ENCODE measurements around the gene IRGQ.
"Not testable (repeated sequence)": the region's sequence is repeated elsewhere in the genome, so short reads cannot be mapped to it uniquely, and the experiment has no call there.

IRGQ gene

DNA sequence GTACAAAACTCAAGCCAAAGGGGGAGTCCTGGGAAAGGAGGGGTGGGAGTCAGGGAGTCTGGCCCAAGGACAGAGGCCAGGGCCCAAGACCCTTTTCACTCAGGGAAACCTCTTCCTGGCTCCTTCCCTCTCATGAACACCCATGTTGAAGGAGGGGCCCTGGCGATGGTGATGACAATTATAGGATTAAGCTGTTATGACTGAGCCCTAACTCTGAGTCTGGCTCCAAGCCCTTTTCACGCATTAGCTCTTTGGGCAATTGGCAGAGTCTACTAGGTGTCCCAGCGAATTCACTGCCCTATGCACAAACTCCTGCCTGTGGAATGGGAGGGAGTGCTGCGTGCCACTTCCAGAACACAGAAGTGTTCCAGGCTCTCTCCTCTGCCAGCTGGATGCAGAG, 42.3 kb downstream of the IRGQ start:
- no peak overlapping the region for H3K27ac ChIP-seq (ENCODE audit: low read depth, low read length, severe bottlenecking)
- H3K4me3 ChIP-seq (ENCODE audit: extremely low read depth, insufficient read depth, low read length, poor library complexity, severe bottlenecking), result no peak overlapping the region
- 94 to 95% methylated on average over 4 of the region's 4 CpGs for WGBS, 2 experiments (ENCODE audit: insufficient coverage in 2 of 2)
- H3K4me1 ChIP-seq (ENCODE audit: control insufficient read depth, insufficient read depth, low read length, poor library complexity, severe bottlenecking), result no peaks in the 10 kb centered on the region
- peaks cover 76% of the 10 kb centered on the region for H3K36me3 ChIP-seq (ENCODE audit: control insufficient read depth, insufficient read depth, low read length)
- H3K9me3 ChIP-seq (ENCODE audit: control insufficient read depth, low read length), result no peaks in the 10 kb centered on the region

GRCh38 chr19:43552616-43553015, 43.3 kb downstream of the IRGQ start:
- no peaks in the 10 kb centered on the region for H3K9me3 ChIP-seq (ENCODE audit: control insufficient read depth, low read length)
- 100% methylated on average over 1 of the region's 3 CpGs for WGBS, 2 experiments (ENCODE audit: insufficient coverage in 2 of 2)
- H3K4me3 ChIP-seq (ENCODE audit: extremely low read depth, insufficient read depth, low read length, poor library complexity, severe bottlenecking), result no peak overlapping the region
- peaks cover 72% of the 10 kb centered on the region for H3K36me3 ChIP-seq (ENCODE audit: control insufficient read depth, insufficient read depth, low read length)
- H3K27ac ChIP-seq (ENCODE audit: low read depth, low read length, severe bottlenecking), result no peak overlapping the region
- H3K4me1 ChIP-seq (ENCODE audit: control insufficient read depth, insufficient read depth, low read length, poor library complexity, severe bottlenecking), result no peaks in the 10 kb centered on the region

- Histone ChIP-seq H3K4me1 (ENCODE audit: control insufficient read depth, insufficient read depth, low read length, poor library complexity, severe bottlenecking) (no peaks in the 10 kb centered on the region), H3K4me3 (ENCODE audit: extremely low read depth, insufficient read depth, low read length, poor library complexity, severe bottlenecking) (no peak overlapping the region), H3K9me3 (ENCODE audit: control insufficient read depth, low read length) (no peaks in the 10 kb centered on the region), H3K27ac (ENCODE audit: low read depth, low read length, severe bottlenecking) (no peak overlapping the region), H3K36me3 (ENCODE audit: control insufficient read depth, insufficient read depth, low read length) (peaks cover 72% of the 10 kb centered on the region)
- WGBS, 2 experiments (ENCODE audit: insufficient coverage in 2 of 2), result no CpG with 5 or more reads among the region's 3 CpGs
Measured at GRCh38 chr19:43552198-43552450, 43.8 kb downstream of the IRGQ start.

- 87 to 91% methylated on average over 11 to 17 of the region's 23 CpGs for WGBS, 2 experiments (ENCODE audit: insufficient coverage in 2 of 2)
- Histone ChIP-seq H3K9me3 (ENCODE audit: control insufficient read depth, low read length) (no peaks in the 10 kb centered on the region), H3K36me3 (ENCODE audit: control insufficient read depth, insufficient read depth, low read length) (peaks cover 77% of the 10 kb centered on the region), H3K4me1 (ENCODE audit: control insufficient read depth, insufficient read depth, low read length, poor library complexity, severe bottlenecking) (no peaks in the 10 kb centered on the region), H3K27ac (ENCODE audit: low read depth, low read length, severe bottlenecking) (no peak overlapping the region), H3K4me3 (ENCODE audit: extremely low read depth, insufficient read depth, low read length, poor library complexity, severe bottlenecking) (no peak overlapping the region)
Measured at GRCh38 chr19:43551399-43552197, 44.3 kb downstream of the IRGQ start.

GRCh38 chr19:43548706-43549105, 47.2 kb downstream of the IRGQ start:
- Histone ChIP-seq H3K36me3 (ENCODE audit: control insufficient read depth, insufficient read depth, low read length) (peaks cover 80% of the 10 kb centered on the region), H3K27ac (ENCODE audit: low read depth, low read length, severe bottlenecking) (no peak overlapping the region), H3K4me1 (ENCODE audit: control insufficient read depth, insufficient read depth, low read length, poor library complexity, severe bottlenecking) (no peaks in the 10 kb centered on the region), H3K4me3 (ENCODE audit: extremely low read depth, insufficient read depth, low read length, poor library complexity, severe bottlenecking) (no peak overlapping the region), H3K9me3 (ENCODE audit: control insufficient read depth, low read length) (no peaks in the 10 kb centered on the region)
- WGBS, 2 experiments (ENCODE audit: insufficient coverage in 2 of 2), result 83 to 100% methylated on average over 1 of the region's 2 CpGs

- H3K4me3 ChIP-seq (ENCODE audit: extremely low read depth, insufficient read depth, low read length, poor library complexity, severe bottlenecking); H3K4me1 ChIP-seq (ENCODE audit: control insufficient read depth, insufficient read depth, low read length, poor library complexity, severe bottlenecking); H3K9me3 ChIP-seq (ENCODE audit: control insufficient read depth, low read length); H3K27ac ChIP-seq (ENCODE audit: low read depth, low read length, severe bottlenecking): not testable (repeated sequence)
- peaks cover 81% of the 10 kb centered on the region for H3K36me3 ChIP-seq (ENCODE audit: control insufficient read depth, insufficient read depth, low read length)
- WGBS, 2 experiments (ENCODE audit: insufficient coverage in 2 of 2), result no CpG with 5 or more reads among the region's 24 CpGs
Measured at GRCh38 chr19:43547926-43548325, 48.0 kb downstream of the IRGQ start.

GRCh38 chr19:43546581-43546980, 49.4 kb downstream of the IRGQ start:
- Histone ChIP-seq H3K4me3 (ENCODE audit: extremely low read depth, insufficient read depth, low read length, poor library complexity, severe bottlenecking) (no peak overlapping the region), H3K36me3 (ENCODE audit: control insufficient read depth, insufficient read depth, low read length) (peaks cover 78% of the 10 kb centered on the region), H3K4me1 (ENCODE audit: control insufficient read depth, insufficient read depth, low read length, poor library complexity, severe bottlenecking) (no peaks in the 10 kb centered on the region), H3K27ac (ENCODE audit: low read depth, low read length, severe bottlenecking) (no peak overlapping the region), H3K9me3 (ENCODE audit: control insufficient read depth, low read length) (no peaks in the 10 kb centered on the region)
- WGBS, 2 experiments (ENCODE audit: insufficient coverage in 2 of 2), result 92 to 100% methylated on average over 2 of the region's 3 CpGs

- WGBS, 2 experiments (ENCODE audit: insufficient coverage in 2 of 2), result 94 to 100% methylated on average over 1 to 2 of the region's 2 CpGs
- H3K9me3 ChIP-seq (ENCODE audit: control insufficient read depth, low read length), result no peaks in the 10 kb centered on the region
- peaks cover 77% of the 10 kb centered on the region for H3K36me3 ChIP-seq (ENCODE audit: control insufficient read depth, insufficient read depth, low read length)
- no peaks in the 10 kb centered on the region for H3K4me1 ChIP-seq (ENCODE audit: control insufficient read depth, insufficient read depth, low read length, poor library complexity, severe bottlenecking)
- H3K27ac ChIP-seq (ENCODE audit: low read depth, low read length, severe bottlenecking), result no peak overlapping the region
- H3K4me3 ChIP-seq (ENCODE audit: extremely low read depth, insufficient read depth, low read length, poor library complexity, severe bottlenecking), result no peak overlapping the region
Measured at GRCh38 chr19:43545981-43546380, 50.0 kb downstream of the IRGQ start.

DNA sequence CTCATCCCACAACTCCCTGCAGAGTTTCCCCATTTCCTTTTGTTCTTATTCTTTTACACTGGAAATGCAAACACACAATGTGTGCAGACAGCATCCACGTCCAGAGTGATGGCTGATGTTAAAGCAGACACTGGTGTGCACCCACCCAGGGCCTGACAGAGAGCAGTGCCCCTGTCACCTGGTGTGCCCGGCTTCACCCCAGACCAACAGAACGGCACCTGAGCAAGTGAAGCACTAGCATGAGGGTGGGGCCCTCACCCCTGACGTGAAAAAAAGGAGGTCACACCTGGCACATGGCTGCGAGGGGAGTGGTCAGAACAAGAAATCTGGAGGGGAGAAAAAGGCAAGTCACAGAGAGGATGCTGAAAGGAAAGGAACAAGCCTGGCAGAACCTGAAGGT, 50.7 kb downstream of the IRGQ start:
- H3K27ac ChIP-seq (ENCODE audit: low read depth, low read length, severe bottlenecking), result no peak overlapping the region
- 92% methylated on average over 5 of the region's 5 CpGs for WGBS, 2 experiments (ENCODE audit: insufficient coverage in 2 of 2)
- peaks cover 77% of the 10 kb centered on the region for H3K36me3 ChIP-seq (ENCODE audit: control insufficient read depth, insufficient read depth, low read length)
- no peaks in the 10 kb centered on the region for H3K9me3 ChIP-seq (ENCODE audit: control insufficient read depth, low read length)
- H3K4me3 ChIP-seq (ENCODE audit: extremely low read depth, insufficient read depth, low read length, poor library complexity, severe bottlenecking), result no peak overlapping the region
- no peaks in the 10 kb centered on the region for H3K4me1 ChIP-seq (ENCODE audit: control insufficient read depth, insufficient read depth, low read length, poor library complexity, severe bottlenecking)

GRCh38 chr19:43544077-43544476, 51.9 kb downstream of the IRGQ start:
- H3K36me3 ChIP-seq (ENCODE audit: control insufficient read depth, insufficient read depth, low read length), result peaks cover 78% of the 10 kb centered on the region
- H3K4me3 ChIP-seq (ENCODE audit: extremely low read depth, insufficient read depth, low read length, poor library complexity, severe bottlenecking), result no peak overlapping the region
- no peaks in the 10 kb centered on the region for H3K4me1 ChIP-seq (ENCODE audit: control insufficient read depth, insufficient read depth, low read length, poor library complexity, severe bottlenecking)
- 95 to 96% methylated on average over 3 to 9 of the region's 9 CpGs for WGBS, 2 experiments (ENCODE audit: insufficient coverage in 2 of 2)
- H3K27ac ChIP-seq (ENCODE audit: low read depth, low read length, severe bottlenecking), result no peak overlapping the region
- H3K9me3 ChIP-seq (ENCODE audit: control insufficient read depth, low read length), result peaks cover 4% of the 10 kb centered on the region

- 100% methylated on average over 1 to 2 of the region's 5 CpGs for WGBS, 2 experiments (ENCODE audit: insufficient coverage in 2 of 2)
- H3K36me3 ChIP-seq (ENCODE audit: control insufficient read depth, insufficient read depth, low read length), result peaks cover 88% of the 10 kb centered on the region
- H3K4me1 ChIP-seq (ENCODE audit: control insufficient read depth, insufficient read depth, low read length, poor library complexity, severe bottlenecking), result no peaks in the 10 kb centered on the region
- H3K9me3 ChIP-seq (ENCODE audit: control insufficient read depth, low read length), result peaks cover 9% of the 10 kb centered on the region
- no peak overlapping the region for H3K27ac ChIP-seq (ENCODE audit: low read depth, low read length, severe bottlenecking)
- no peak overlapping the region for H3K4me3 ChIP-seq (ENCODE audit: extremely low read depth, insufficient read depth, low read length, poor library complexity, severe bottlenecking)
Measured at GRCh38 chr19:43541920-43542650, 53.8 kb downstream of the IRGQ start.

Measured in mesodermal cell (in vitro differentiated cells).